HG03342 (cell line): Measurements from ENCODE around the gene CCDC174.
"Not testable (repeated sequence)": the region's sequence is repeated elsewhere in the genome, so short reads cannot be mapped to it uniquely, and the experiment has no call there.

ENCODE experiments used
- ATAC-seq: cut with Tn5 transposase; IDR thresholded peaks from one replicate; pipeline ENCODE4 v1.9.1; 2021; ENCODE audit warnings: mild to moderate bottlenecking, moderate library complexity; ENCODE audit not compliant: unreplicated experiment

CCDC174 gene

DNA sequence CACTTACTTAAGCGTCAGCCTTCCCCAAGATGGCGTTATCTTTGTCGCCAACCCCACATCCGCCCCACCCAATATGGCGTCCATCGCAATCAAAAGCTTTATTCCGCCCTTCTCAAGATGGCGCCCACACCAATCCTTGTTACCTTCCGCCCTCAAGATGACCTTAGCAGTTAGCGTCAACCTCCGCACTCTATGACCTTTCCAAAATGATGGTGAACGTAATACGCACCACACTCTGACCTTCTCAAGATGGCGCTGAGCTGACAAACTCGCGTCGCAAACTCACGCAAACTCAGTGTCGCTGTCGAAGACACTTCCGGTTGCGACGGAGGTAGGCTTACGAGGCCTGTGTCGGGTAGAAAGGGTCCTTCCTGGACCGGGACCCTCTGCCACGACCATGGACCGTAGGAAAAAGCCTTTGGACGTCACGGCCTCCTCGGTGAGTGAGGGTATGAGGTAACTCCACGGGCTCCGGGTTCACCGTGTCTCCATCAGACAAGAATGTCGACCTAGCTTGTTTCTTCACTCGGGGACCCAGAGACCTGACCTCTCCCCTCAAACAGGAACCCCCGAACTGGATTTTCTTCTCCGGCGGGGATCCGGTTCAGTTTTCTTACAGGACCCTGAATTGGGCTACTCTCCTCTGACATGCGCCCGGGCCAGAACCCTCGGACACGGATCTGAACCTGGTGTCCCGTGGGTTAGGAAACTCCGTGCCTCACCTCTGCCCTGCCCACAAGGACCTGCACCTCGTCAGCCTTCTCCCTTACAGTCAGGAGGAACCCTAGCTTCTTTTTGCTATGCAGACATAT lies at the start of gene CCDC174:
Gene CCDC174 (plus strand): TSS at position 323 of the 812 bp plus-strand sequence. CDS start 75 bp downstream, at position 398.
- peak; percentile 97 for ATAC-seq

DNA sequence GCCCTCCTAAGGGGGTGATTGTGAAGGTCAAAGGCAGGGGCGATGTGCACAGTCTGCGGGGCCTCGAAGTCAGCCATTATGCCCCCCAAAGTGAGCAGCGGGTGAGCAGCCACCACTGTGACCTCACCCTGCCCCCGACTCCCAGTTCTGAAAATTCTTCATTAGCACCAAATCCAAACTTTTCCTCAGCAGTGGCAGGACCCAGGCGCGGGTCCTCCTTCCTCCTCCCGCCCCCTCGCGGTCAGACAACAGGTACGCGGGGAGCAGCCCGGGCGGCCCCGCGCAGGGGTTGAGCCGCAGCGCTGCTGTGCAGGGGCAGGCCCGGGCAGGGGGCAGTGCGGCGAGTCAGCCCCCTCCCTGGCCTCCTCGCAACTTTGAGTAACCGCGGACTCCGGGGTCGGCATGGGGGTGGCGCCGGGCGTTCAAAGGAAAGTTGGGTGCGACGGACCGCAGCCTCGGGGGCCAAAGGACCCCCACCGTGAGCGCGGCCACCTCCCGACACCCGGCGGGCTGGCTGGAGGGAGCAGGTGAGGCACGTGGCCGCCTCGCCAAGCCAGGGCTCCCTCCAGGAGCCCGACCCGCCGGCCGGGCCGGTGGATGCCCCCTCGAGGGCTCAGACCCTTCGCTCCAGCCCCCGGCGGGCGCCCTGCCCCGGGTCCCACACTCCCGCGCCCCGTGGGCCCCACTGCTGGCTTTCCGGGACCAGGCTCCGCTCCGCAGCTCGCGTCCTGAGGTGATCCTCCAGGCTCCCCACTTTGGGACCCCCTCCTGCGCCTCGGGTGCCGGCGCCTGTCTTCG lies 49.4 kb upstream of the CCDC174 start:
- ATAC-seq = no peak

DNA sequence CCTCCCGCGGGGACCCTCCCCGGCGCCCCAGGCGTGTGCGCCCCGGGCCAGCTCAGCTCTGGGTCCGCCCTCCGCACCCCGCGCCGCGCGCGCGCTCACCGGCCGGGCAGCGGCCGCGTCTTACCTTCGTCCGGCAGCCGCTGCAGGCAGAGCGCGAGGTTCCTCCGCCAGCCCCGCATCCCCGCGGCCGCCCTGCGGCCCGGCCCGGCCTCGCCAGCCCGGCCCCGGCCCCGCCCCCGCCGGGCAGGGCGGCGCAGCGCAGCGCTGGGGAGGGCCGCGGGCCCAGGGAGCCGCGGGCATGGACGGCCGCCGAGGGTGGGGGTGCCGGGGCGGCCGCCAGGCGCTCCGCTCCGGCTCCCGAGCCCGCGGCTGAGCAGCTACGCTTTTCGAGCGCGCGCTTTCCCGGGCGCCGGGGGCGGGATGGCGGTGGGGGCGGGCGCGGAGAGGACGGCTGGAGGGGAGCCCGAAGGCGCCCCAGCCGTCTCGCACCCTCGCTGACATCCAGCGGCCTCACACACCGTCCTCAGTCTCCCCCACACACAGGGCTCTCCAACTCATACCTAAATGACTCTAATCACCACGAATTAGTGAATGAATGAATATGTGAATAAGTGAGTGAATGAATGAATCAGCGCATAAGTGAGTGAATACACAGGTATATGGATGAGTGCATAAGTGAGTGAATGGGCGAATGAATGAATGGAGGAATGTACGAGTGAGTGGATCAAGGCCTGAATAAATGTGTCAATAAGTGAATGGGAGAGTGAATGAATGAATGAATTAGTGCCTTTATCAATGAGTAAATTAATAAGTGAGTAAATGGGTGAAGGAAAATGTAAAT lies 48.5 kb upstream of the CCDC174 start:
- ATAC-seq = no peak

- ATAC-seq = no peak
Measured at GRCh38 chr3:14605067-14605466, 46.5 kb upstream of the CCDC174 start.

DNA sequence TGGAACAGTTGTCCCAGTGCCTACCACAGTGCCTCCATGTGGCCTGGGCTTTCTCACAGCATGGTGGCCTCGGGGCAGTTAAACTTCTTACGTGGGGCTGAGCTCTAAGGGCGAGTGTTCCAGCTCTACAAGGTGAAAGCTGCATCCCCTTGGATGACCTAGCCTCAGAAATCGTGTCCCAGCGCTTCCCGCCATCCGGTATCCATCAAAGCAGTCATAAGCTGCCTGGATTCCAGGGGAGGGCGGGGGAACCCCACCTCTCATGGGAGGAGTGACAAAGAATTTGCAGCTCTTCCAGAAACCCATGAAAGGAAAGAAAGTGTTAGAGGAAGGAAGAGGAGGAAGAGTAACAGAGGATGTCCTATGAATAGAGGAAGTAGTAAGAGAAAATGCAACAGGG lies 45.8 kb upstream of the CCDC174 start:
- no peak for ATAC-seq

- no peak for ATAC-seq
Measured at GRCh38 chr3:14606669-14607339, 44.8 kb upstream of the CCDC174 start.

- no peak for ATAC-seq
Measured at GRCh38 chr3:14608298-14608697, 43.3 kb upstream of the CCDC174 start.

DNA sequence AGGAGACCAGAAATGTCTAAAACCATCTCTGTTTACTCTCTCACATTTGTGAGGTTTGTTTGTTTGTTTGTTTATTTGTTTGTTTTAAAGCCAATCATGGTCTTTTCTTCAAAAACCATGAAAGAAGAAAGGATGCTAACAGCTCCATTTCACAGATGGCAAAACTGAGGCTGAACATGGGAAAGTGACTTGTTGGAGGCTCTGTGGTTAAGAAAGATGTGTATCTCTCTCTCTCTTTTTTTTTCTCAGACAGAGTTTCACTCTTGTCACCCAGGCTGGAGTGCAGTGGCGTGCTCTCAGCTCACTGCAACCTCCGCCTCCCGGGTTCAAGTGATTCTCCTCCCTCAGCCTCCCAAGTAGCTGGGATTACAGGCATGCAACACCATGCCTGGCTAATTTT lies 42.5 kb upstream of the CCDC174 start:
- not testable (repeated sequence) for ATAC-seq

DNA sequence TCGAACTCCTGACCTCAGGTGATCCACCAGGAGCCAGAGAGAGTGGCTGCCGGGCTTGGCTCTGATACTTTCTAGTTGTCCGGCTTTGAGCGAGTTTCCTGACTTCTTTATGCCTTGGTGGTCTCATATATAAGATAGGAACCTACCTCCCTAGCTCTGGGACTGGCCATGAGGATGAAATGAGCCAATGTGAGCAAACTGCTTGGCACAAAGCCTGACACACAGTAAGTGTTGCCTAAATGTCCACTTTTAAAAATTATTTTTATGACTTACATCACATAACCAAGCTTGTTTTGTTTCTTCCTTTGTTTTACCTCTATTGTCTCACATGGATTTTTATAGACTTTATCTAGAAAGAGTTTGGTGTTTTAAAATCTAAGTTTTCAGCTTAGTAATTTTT lies 42.1 kb upstream of the CCDC174 start:
- ATAC-seq = no peak

DNA sequence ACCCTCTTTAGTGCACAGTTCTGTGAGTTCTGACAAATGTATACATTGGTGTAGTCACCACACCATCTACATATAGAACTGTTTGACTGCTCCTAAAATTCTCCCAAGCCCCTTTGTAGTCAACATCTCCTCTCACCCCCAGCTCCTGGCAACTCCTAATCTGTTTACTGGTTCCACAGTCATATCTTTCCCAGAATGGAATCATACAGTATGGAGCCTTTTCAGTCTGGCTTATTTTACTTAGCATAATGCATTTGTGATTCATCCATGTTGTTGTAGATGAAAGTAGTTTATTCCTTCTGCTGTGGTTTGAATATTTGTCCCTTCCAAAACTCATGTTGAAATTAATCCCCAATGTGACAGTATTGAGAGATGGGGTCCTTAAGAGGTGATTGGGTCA lies 41.6 kb upstream of the CCDC174 start:
- ATAC-seq = no peak

DNA sequence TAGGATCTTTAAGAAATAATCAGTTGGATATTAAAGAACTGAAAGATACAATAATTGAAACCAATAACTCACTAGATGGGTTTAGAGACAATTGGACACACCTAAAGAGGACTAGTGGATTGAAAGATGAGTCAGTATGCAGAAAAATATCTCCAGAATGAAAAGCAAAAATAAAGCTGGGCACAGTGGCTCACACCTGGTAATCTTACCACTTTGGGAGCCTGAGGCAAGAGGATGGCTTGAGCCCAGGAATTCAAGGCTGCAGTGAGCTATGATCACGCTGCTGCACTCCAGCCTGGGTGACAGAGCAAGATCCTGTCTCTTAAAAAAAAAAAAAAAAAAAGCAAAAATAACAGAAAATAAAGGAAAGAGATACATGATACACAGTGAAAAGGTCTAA lies 37.4 kb upstream of the CCDC174 start:
- no peak for ATAC-seq

GRCh38 chr3:14614862-14615261 lies 36.7 kb upstream of the CCDC174 start:
- ATAC-seq = no peak

DNA sequence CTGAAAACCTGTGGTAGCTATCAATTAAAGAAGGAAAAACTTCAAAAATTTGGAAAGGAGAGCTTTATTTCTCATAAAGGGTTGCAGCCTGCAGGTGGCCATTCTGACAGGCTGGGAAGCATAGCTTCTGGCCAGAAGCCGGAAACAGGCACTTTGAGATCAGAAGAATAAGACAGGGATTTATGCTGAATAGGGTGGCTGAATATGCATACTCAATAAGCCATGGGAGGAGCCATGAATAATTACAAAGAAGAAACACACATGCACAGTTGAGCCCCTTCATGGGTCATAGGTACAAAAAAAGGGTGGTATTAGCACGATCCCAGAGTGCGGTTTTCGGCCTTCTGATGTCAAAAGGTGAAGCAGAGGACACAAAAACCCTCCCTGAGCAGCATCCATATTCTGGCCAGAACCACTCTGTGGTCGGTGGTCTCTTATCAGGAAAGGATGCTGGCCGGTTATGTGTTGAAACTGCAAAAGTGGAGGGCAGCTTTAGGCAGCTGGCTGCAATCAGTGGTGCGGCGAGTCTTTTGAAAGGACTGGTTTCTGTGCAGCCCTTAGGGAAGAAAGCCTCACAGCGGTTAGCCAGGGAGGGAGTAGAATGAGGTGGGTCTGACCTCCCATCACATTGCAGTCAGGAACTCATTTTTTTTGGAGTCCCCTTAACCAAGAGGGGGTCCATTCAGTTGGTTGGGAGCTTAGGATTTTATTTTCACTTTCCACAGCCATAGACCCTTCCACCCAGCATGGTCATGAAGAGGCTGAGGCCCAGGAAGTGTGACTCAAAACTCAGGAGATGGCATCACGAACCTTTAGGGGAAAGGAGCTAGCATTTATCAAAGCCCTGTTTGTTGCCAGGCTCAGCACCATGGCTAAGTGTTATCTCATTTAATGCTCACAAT lies 34.7 kb upstream of the CCDC174 start:
- no peak for ATAC-seq

- no peak for ATAC-seq
Measured at GRCh38 chr3:14617508-14618023, 34.0 kb upstream of the CCDC174 start.

- no peak for ATAC-seq
Measured at GRCh38 chr3:14619605-14620004, 32.0 kb upstream of the CCDC174 start.

DNA sequence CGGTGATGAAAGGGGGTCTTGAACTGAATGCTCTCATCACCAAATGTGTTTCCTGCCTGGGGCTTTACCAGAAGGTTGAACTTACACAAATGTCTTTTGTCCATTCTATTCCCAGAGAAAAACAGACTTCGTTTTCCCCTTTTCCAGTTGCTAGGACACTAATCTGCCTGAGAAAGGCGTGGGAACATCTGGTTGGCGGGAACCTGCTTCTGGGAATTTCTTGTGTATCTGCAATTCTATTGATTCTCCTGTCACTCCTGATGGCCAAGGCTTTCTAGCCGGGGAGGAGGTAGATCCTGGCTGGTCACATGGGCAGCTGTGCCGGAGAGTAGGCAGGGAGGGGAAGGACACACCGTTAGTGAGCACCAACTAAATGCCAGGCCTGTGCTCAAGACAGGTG lies 31.1 kb upstream of the CCDC174 start:
- no peak for ATAC-seq

- no peak for ATAC-seq
Measured at GRCh38 chr3:14621093-14621492, 30.5 kb upstream of the CCDC174 start.

GRCh38 chr3:14622368-14622767 lies 29.2 kb upstream of the CCDC174 start:
- no peak for ATAC-seq

- no peak for ATAC-seq
Measured at GRCh38 chr3:14623569-14624051, 28.0 kb upstream of the CCDC174 start.
